GM19239 (cell line): Measurements from ENCODE around the gene RBMS1.

Experiments used
- DNase-seq: peaks from one replicate; pipeline ENCODE4 v3.0.0; 2011; ENCODE audit warnings: low spot score; ENCODE audit not compliant: insufficient read length
- FAIRE-seq: peaks from 2 replicates; lab custom pipeline; 2011; peaks lifted over from hg19 to GRCh38; lab: Jason Lieb, UNC

Gene RBMS1

GRCh38 chr2:160343404-160343803 is 150.2 kb downstream of the RBMS1 start:
- DNase-seq (no peak), FAIRE-seq (no peak)

GRCh38 chr2:160339726-160340125 is 153.9 kb downstream of the RBMS1 start:
- DNase-seq = no peak
- no peak for FAIRE-seq

GRCh38 chr2:160338901-160339685 is 154.5 kb downstream of the RBMS1 start:
- DNase-seq = no peak
- FAIRE-seq = no peak

GRCh38 chr2:160337728-160338127 is 155.9 kb downstream of the RBMS1 start:
- no peak for DNase-seq
- FAIRE-seq = no peak

- DNase-seq = no peak
- no peak for FAIRE-seq
Measured at GRCh38 chr2:160336635-160337034, 157.0 kb downstream of the RBMS1 start.

- FAIRE-seq = no peak
Measured at GRCh38 chr2:160336105-160336504, 157.5 kb downstream of the RBMS1 start.

GRCh38 chr2:160335441-160335840 is 158.2 kb downstream of the RBMS1 start:
- FAIRE-seq (no peak), DNase-seq (no peak)

More at GRCh38 chr2:160336105-160336504, 157.5 kb downstream of the RBMS1 start:
- DNase-seq = no peak

GRCh38 chr2:160334028-160334741 is 159.4 kb downstream of the RBMS1 start:
- no peak for FAIRE-seq
- no peak for DNase-seq

GRCh38 chr2:160333324-160334027 is 160.1 kb downstream of the RBMS1 start:
- DNase-seq = no peak
- FAIRE-seq = no peak

- DNase-seq = no peak
Measured at GRCh38 chr2:160332318-160332717, 161.3 kb downstream of the RBMS1 start.

GRCh38 chr2:160331258-160332025 is 162.2 kb downstream of the RBMS1 start:
- no peak for FAIRE-seq
- DNase-seq = no peak

More at GRCh38 chr2:160332318-160332717, 161.3 kb downstream of the RBMS1 start:
- no peak for FAIRE-seq

- DNase-seq = no peak
- no peak for FAIRE-seq
Measured at GRCh38 chr2:160328811-160329527, 164.6 kb downstream of the RBMS1 start.

- FAIRE-seq (no peak), DNase-seq (no peak)
Measured at GRCh38 chr2:160326786-160327185, 166.8 kb downstream of the RBMS1 start.

- DNase-seq (no peak), FAIRE-seq (no peak)
Measured at GRCh38 chr2:160325418-160325817, 168.2 kb downstream of the RBMS1 start.

GRCh38 chr2:160324917-160325316 is 168.7 kb downstream of the RBMS1 start:
- DNase-seq (no peak), FAIRE-seq (no peak)

- DNase-seq (no peak), FAIRE-seq (peak; percentile 73)
Measured at GRCh38 chr2:160324161-160324800, 169.3 kb downstream of the RBMS1 start.

GRCh38 chr2:160322320-160322719 is 171.3 kb downstream of the RBMS1 start:
- DNase-seq (no peak), FAIRE-seq (no peak)

- FAIRE-seq (no peak), DNase-seq (no peak)
Measured at GRCh38 chr2:160321006-160321405, 172.6 kb downstream of the RBMS1 start.

GRCh38 chr2:160319700-160320099 is 173.9 kb downstream of the RBMS1 start:
- no peak for DNase-seq
- FAIRE-seq = no peak
